Activated T-cell treated with anti-CD3 and anti-CD28 coated beads, Interleukin-2, amount 50 U/mL, for 24 hours (primary cell): ENCODE data around the gene MGMT.

ENCODE experiments used
- DNase-seq: peaks from one replicate; pipeline ENCODE4 v3.0.0-alpha.2; 2020
- H3K27ac Mint-ChIP-seq: 2 replicates; pipeline ENCODE4 v1.8.0; 2020; ENCODE audit warnings: mild to moderate bottlenecking, mixed read lengths
- H3K27me3 Mint-ChIP-seq: 2 replicates; pipeline ENCODE4 v1.8.0; 2020; ENCODE audit warnings: mixed read lengths
- H3K36me3 Mint-ChIP-seq: 2 replicates; pipeline ENCODE4 v1.8.0; 2020; ENCODE audit warnings: low read depth, mixed read lengths
- H3K4me1 Mint-ChIP-seq: 2 replicates; pipeline ENCODE4 v1.8.0; 2020; ENCODE audit warnings: low read depth, mixed read lengths
- H3K4me3 Mint-ChIP-seq: 2 replicates; pipeline ENCODE4 v1.8.0; 2020; ENCODE audit warnings: mild to moderate bottlenecking, moderate library complexity, mixed read lengths
- H3K9me3 Mint-ChIP-seq: 2 replicates; pipeline ENCODE4 v1.8.0; 2020; ENCODE audit warnings: mixed read lengths

MGMT gene

DNA sequence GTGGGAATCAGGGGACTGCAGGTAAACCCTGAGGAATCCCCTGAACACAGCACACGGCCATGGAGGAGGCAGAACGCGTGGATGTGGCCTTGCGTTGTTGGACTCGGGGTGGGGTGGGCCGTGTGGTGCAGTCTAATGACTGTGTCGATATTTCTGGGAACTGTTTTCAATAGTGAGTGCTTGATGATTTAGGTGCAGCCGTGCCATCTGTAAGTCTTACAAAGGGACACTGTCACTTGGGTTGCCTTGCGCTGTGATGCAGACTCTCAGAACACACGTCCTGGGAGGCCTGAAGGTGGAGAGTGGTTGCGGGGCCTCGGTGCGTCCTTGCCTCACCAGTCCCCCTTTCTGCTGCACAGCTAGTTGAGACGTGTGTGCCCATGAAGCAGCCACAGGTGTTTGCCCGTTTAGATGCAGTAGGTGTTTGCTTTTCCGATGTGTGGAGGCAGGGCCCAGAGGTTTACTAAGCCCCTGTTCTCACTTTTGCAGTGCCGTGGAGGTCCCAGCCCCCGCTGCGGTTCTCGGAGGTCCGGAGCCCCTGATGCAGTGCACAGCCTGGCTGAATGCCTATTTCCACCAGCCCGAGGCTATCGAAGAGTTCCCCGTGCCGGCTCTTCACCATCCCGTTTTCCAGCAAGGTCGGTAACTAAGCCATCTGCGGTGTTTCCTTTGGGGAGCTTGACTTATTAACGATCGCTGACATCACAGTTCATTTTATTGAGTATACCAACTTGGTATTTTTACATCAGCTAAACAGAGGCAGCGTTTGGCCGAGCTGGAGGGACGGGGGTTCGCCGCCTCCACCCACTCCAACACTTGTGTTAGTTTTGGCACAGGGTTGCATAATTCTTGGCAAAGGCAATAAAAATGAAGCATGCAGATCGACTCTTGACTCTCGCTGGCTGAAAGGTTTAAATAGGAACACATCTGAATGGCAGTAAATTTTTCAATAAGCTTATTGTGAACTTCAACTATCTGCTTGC is 240.7 kb downstream of the MGMT start:
- Mint-ChIP-seq H3K36me3 (peaks cover 81% of the 10 kb centered on the region), H3K27ac (no peak overlapping the region), H3K9me3 (no peaks in the 10 kb centered on the region), H3K4me1 (peaks cover 10% of the 10 kb centered on the region), H3K4me3 (no peak overlapping the region), H3K27me3 (no peaks in the 10 kb centered on the region)
- no peak for DNase-seq

DNA sequence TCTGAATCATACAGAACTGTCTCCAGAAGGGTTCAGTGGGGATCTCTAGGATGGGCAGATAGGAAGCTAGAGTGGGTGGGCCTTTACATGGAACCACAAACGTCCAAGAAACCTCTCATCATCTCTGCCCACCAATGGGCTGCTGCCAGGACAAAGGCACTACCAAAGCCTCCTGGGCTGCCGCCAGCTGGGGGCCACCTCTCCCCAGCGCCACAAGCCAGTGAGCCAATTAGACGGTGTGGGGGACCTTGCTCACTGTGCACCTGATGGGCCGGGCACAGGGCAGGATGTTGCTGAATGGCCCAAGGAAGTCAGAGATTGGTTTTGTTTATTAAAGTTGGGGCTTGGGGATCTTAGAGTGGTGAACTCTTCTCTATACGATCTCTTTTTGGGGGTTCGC is 242.1 kb downstream of the MGMT start:
- H3K36me3 Mint-ChIP-seq: peaks cover 85% of the 10 kb centered on the region
- H3K27ac Mint-ChIP-seq: no peak overlapping the region
- no peak for DNase-seq
- no peak overlapping the region for H3K4me3 Mint-ChIP-seq
- H3K27me3 Mint-ChIP-seq: no peaks in the 10 kb centered on the region
- H3K4me1 Mint-ChIP-seq: peaks cover 7% of the 10 kb centered on the region
- no peaks in the 10 kb centered on the region for H3K9me3 Mint-ChIP-seq

DNA sequence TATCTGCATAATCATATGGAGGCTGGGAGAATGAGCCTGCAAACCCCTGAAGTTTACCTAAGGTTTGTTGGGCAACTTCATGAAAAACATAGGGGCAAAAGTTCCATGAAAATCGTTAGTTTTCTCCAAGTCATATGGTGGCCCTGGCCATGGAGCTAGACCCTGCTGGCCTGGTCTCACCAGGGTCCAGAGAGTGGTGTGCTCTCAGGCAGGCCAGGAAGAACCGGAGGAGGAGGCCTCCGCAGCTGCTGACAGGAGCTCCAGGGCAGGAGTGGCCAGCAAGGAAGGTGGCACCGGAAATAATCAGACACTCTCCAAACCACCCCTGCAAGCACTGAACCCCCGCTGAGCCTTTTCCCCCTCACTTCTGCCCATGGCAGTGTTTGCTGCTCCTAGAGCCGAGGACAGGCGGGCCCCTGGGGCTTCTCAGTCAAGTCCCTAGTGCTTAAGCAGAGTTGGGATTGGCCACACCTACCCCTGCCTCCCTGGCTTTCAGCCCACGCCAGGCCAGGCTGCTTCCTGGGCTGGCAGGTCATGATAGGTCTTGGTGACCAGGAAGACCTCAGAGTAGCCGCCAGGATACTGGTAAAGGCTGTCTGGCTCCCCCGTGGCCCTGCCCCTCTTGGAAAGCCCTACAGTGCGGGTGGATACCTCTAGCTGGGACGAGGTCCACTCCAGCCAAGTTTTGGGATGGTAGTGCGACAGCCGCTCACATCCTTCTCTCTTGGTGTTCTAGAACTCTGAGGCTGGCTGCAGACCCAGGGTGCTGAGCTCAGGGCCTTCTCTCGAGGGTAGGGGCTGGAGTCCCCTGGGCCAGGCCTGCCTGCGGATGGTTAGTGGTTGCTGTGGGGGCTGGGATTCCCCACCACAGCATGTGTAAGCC is 242.8 kb downstream of the MGMT start:
- no peaks in the 10 kb centered on the region for H3K27me3 Mint-ChIP-seq
- no peaks in the 10 kb centered on the region for H3K9me3 Mint-ChIP-seq
- H3K27ac Mint-ChIP-seq: no peak overlapping the region
- no peak for DNase-seq
- peaks cover 3% of the 10 kb centered on the region for H3K4me1 Mint-ChIP-seq
- no peak overlapping the region for H3K4me3 Mint-ChIP-seq
- H3K36me3 Mint-ChIP-seq: peaks cover 81% of the 10 kb centered on the region

DNA sequence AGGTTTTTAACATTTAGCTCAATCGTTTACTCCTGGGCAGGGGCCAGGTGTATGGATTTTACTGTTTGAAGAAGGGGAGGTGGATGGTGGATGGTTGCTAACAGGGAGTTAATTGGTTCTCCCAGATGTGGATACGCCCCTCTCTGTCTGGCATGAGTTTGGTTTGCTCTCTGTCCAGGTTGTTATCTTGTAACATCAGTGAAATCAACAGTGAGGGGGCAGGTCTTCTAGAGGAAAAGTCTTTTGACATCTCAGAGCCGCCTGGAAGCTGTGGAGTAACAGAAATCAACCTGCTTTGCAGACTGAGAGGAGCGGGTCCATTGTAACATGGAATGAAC is 243.4 kb downstream of the MGMT start:
- no peaks in the 10 kb centered on the region for H3K9me3 Mint-ChIP-seq
- no peaks in the 10 kb centered on the region for H3K27me3 Mint-ChIP-seq
- no peak overlapping the region for H3K27ac Mint-ChIP-seq
- H3K4me3 Mint-ChIP-seq: no peak overlapping the region
- DNase-seq: no peak
- no peaks in the 10 kb centered on the region for H3K4me1 Mint-ChIP-seq
- peaks cover 77% of the 10 kb centered on the region for H3K36me3 Mint-ChIP-seq

DNA sequence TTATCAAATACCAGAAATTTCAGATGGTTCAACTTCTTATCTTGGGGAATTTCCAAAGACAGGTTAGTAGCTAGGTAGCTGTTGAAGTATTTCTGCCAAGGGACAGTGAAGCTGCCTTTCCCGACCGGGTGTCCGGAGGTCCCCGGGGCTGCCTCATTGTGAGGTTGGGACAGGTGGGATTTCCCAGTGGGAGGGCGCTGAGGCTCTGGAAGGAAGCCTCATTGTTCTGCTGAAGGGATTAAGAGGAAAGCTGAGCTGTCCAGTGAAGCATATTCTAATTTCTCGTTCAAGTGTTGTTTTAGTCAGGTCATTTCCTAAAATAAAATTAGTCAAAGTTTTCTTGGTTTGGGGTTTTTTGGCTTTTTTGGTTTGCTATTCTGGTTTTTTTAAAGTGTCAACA is 244.2 kb downstream of the MGMT start:
- H3K27ac Mint-ChIP-seq: no peak overlapping the region
- H3K9me3 Mint-ChIP-seq: peaks cover 3% of the 10 kb centered on the region
- H3K4me1 Mint-ChIP-seq: no peaks in the 10 kb centered on the region
- no peaks in the 10 kb centered on the region for H3K27me3 Mint-ChIP-seq
- no peak for DNase-seq
- no peak overlapping the region for H3K4me3 Mint-ChIP-seq
- H3K36me3 Mint-ChIP-seq: peaks cover 79% of the 10 kb centered on the region

DNA sequence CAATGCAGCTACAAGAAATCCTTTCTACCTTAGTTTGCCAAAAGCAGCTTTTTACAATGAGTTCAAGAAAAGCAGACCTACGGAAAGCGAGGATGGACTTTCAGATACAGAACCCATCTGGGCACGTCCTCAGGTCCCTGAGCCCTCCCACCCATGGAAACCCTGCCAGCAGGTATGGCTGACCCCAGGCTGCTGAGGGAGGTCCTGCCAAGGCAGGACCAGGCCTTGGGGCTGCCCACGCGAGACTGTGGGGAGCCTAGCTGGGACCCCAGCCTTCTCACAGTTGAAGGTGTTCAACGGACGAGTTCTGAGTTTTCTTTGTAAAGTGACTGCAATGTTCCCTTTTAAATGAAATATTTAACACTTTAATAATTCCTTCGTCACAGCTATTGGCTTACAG is 245.0 kb downstream of the MGMT start:
- no peak for DNase-seq
- no peak overlapping the region for H3K4me3 Mint-ChIP-seq
- no peaks in the 10 kb centered on the region for H3K27me3 Mint-ChIP-seq
- no peak overlapping the region for H3K27ac Mint-ChIP-seq
- H3K9me3 Mint-ChIP-seq: peaks cover 3% of the 10 kb centered on the region
- peaks cover 77% of the 10 kb centered on the region for H3K36me3 Mint-ChIP-seq
- no peaks in the 10 kb centered on the region for H3K4me1 Mint-ChIP-seq

DNA sequence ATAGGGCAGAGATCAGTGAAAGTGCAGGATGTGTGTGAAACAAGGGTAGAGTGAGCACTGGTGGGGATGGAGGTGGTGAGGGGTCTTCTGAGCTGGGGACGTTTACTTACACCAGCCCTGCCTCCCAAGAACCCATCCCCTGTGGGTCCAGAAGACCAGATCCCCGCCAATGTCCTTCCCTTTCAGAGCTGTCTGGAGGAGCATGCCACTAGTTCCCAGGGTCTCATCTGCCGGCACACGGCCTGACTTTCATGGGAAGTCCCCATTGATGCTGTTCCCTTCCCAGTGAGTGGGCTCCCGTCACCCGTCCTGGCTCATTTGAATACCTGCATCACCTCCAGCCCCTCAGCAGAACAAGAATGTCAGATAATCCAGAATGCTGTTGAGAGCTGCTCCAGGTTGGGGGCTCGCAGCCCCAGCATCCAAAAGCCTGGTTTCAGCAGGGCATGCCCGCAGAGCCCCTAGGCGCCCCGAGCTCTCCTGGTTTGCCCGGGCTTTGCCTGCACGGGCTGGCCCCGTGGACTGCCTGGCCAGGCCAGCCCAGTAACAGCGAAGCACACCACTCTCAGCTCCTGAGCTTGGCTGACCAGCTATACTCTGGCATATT is 246.7 kb downstream of the MGMT start:
- Mint-ChIP-seq H3K27ac (no peak overlapping the region), H3K4me3 (no peak overlapping the region), H3K4me1 (no peaks in the 10 kb centered on the region), H3K36me3 (peaks cover 77% of the 10 kb centered on the region), H3K27me3 (no peaks in the 10 kb centered on the region), H3K9me3 (peaks cover 5% of the 10 kb centered on the region)
- DNase-seq: no peak

DNA sequence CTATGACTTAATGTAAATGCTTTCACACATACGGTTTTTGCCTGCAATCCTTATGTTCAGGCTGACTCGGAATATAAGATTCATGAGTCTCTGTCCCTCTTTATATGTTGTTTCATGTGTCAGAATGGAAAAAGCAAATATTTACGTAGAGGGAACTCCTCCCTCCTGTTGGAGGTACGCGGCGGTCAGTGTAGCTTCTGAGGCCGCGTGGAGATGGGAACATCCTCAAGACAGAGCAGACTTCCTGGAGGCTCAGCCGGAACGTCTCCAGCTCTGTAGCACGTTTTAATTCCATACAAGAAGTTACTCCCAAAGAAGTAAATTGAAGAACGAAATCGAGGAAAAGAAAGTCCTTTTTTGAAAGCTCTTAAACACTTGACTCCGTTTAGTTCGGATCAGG is 248.8 kb downstream of the MGMT start:
- Mint-ChIP-seq H3K9me3 (peaks cover 13% of the 10 kb centered on the region), H3K36me3 (peaks cover 75% of the 10 kb centered on the region), H3K27ac (no peak overlapping the region), H3K27me3 (no peaks in the 10 kb centered on the region), H3K4me1 (no peaks in the 10 kb centered on the region), H3K4me3 (no peak overlapping the region)
- DNase-seq: no peak

DNA sequence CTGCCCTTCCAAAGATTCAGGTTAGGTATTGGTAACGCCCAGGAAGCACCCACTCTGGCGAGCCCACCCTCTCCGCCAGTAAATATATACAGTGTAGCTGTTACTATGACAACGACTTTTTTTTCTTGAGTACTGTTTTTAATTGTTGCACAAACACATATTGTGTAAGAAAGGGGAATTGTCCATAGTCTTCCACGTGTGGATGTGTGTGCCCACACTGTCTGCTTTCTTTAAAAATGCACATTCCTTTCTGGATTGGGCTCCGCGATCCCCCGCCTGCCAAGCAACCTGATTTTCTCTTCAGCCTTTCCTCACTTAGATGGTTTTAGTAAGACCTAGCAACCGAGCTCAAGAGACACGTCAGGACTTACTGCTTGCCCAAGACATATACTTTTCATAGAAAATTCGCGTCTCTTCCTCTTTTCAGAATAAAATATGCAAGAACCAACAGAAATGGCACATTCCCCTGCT is 249.2 kb downstream of the MGMT start:
- Mint-ChIP-seq H3K4me3 (no peak overlapping the region), H3K36me3 (peaks cover 75% of the 10 kb centered on the region), H3K27me3 (no peaks in the 10 kb centered on the region), H3K4me1 (no peaks in the 10 kb centered on the region), H3K27ac (no peak overlapping the region), H3K9me3 (peaks cover 16% of the 10 kb centered on the region)
- no peak for DNase-seq

DNA sequence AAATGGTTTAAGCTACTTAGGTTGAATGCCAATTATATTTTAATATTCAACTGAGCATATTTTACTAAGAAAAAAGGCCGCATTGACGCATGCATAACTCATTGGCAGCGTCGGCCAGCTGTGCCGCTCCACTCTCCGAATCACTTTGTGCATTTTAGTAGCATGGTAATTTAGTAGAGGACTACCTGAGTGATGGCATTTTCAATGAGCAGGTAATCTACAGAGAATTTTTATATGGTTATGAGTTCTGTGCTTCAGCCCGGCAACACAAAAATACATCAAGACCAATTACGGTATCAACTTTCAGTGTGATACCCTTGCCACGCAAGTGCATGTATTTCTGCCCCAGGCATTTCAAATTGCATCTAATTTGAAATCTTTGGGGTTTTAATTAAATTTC is 249.8 kb downstream of the MGMT start:
- no peak for DNase-seq
- Mint-ChIP-seq H3K4me1 (no peaks in the 10 kb centered on the region), H3K9me3 (peaks cover 19% of the 10 kb centered on the region), H3K27ac (no peak overlapping the region), H3K36me3 (peaks cover 73% of the 10 kb centered on the region), H3K27me3 (no peaks in the 10 kb centered on the region), H3K4me3 (no peak overlapping the region)

DNA sequence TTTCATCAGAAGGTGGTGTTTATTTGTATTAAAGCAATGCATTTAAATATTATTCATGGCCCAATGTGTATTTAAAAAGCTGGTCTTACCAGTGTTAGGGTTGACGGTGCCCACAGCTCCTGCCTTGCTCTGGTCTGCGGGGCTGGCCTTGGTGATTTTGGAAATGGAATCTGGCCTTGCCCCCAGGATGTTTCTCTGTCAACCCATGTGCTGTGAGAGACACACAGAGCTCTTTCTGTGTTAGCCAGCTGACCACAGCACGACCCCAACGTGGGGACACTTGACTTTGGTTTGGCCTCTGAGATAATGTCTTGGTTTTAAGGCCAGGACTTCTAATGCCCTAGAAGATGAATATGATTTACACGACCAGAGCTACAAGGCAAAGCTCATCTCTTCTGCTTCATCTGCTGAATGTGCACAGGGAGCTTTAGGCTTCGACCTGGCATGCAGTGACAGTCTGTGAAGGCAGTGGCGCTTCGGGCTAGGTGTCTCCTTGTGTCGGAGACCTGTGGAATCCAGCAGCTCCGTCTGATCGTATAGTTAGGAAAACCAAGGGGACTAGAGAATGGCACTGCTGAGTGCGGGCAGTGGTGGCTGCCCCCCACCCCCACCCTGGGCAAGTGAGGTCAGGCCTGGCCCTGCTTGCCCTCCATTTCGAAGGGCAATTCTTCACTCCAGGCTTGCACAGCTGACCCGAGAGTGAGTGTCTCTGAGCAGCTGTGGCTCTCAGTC is 250.9 kb downstream of the MGMT start:
- no peak for DNase-seq
- H3K36me3 Mint-ChIP-seq: peaks cover 69% of the 10 kb centered on the region
- no peaks in the 10 kb centered on the region for H3K4me1 Mint-ChIP-seq
- H3K4me3 Mint-ChIP-seq: no peak overlapping the region
- H3K9me3 Mint-ChIP-seq: peaks cover 19% of the 10 kb centered on the region
- H3K27me3 Mint-ChIP-seq: no peaks in the 10 kb centered on the region
- no peak overlapping the region for H3K27ac Mint-ChIP-seq

DNA sequence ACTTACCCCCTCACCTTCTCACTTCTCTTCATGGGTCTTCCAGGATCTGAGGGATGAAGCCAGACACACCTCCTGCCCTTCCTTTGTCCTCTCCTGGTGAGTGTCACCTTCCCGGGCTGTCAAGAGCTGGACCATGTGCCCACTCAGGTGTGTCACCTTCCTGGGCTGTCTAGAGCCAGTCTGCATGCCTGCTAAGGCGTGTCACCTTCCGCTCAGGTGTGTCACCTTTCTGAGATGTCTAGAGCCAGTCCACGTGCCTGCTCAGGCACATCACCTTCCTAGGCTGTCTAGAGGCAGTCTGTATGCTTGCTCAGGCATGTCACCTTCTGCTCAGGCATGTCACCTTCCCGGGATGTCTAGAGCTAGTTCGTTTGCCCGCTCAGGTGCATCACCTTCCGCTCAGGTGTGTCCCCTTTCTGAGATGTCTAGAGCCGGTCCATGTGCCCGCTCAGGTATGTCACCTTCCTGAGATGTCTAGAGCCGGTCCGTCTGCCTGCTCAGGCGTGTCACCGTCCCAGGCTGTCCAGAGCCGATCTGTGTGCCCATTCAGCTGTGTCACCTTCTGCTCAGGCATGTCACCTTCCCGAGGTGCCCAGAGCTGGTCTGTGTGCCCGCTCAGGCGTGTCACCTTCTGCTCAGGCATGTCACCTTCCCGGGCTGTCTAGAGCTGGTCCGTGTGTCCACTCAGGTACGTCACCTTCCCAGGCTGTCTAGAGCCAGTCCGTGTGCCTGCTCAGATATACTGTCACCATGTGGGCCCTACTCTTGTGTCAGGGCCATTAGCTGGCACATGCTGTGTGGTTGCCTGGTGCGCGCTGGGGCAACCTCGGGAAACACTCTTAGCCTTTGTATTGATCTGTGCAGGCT is 251.7 kb downstream of the MGMT start:
- H3K27ac Mint-ChIP-seq: no peak overlapping the region

DNA sequence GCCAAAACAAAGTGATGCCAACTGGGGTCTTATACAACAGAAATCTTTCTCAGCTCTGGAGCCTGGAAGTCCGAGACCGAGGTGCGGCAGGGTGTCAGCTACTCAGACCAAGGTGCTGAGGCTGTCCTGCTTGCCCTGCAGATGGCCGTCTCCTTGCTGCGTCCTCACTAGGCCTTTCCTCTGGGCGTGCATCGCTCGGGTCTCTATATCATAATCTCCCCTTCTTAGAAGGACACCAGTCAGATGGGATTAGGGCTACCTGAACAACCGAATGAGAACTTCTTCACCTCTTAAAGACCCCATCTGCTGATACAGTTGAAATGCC is 252.3 kb downstream of the MGMT start:
- DNase-seq: no peak
- Mint-ChIP-seq H3K36me3 (peaks cover 72% of the 10 kb centered on the region), H3K9me3 (peaks cover 29% of the 10 kb centered on the region)

More for the DNA sequence above, 251.7 kb downstream of the MGMT start:
- Mint-ChIP-seq H3K27me3 (no peaks in the 10 kb centered on the region), H3K4me3 (no peak overlapping the region), H3K9me3 (peaks cover 26% of the 10 kb centered on the region), H3K36me3 (peaks cover 69% of the 10 kb centered on the region), H3K4me1 (no peaks in the 10 kb centered on the region)
- DNase-seq: no peak

More for the DNA sequence above, 252.3 kb downstream of the MGMT start:
- H3K27ac Mint-ChIP-seq: no peak overlapping the region
- H3K4me3 Mint-ChIP-seq: no peak overlapping the region
- no peaks in the 10 kb centered on the region for H3K27me3 Mint-ChIP-seq
- no peaks in the 10 kb centered on the region for H3K4me1 Mint-ChIP-seq
